Measurements from ENCODE around the gene CLCF1. TPM values are rescaled to one million over a fixed set of nuclear protein-coding genes. Genes with fewer than 3 reads are reported as not detected.

CLCF1 gene
- polyA plus RNA-seq (2012; rRNA removed), result 27.0 and 27.7 TPM in 2 replicates
- 13.3 and 17.5 TPM in 2 replicates for polyA plus RNA-seq (2012; cell fraction: cytosol; rRNA removed)
- polyA plus RNA-seq (2012; cell fraction: nucleus; rRNA removed), result 61.9 and 75.9 TPM in 2 replicates

- Histone ChIP-seq H3K36me3 (replicated peaks in 1 of 2; ENCODE audit: control insufficient read depth in 1 of 2, insufficient read depth in 2 of 2, low read length in 1 of 2) (no peaks in the 10 kb centered on the region), H3K9me2 (no peaks in the 10 kb centered on the region), H3F3A (replicated peaks; ENCODE audit: insufficient read depth) (peaks cover 22% of the 10 kb centered on the region), H3K4me1 (ENCODE audit: control insufficient read depth in 1 of 2, insufficient read depth in 2 of 2, low read depth in 1 of 2, low read length in 1 of 2) (peaks cover 33 to 41% of the 10 kb centered on the region in 2 experiments; a peak in 3 of 4 replicates), H3K9ac (peak within 1 kb of the TSS; percentile 100), H3K27ac (ENCODE audit: low read depth in 2 of 2, low read length in 1 of 2) (peak within 1 kb of the TSS; percentile 67 to 96), H3K4me2 (peak within 1 kb of the TSS; percentile 77), H2AFZ (ENCODE audit: low read depth) (no peak within 1 kb of the TSS), H3K4me3 (ENCODE audit: low read depth in 2 of 2, low read length in 1 of 2) (peak within 1 kb of the TSS; percentile 61 to 83), H3K27me3 (ENCODE audit: insufficient read depth) (no peaks in the 10 kb centered on the region), H4K20me1 (ENCODE audit: insufficient read depth) (peaks cover 37% of the 10 kb centered on the region), H3K79me2 (ENCODE audit: insufficient read depth) (peaks cover 52% of the 10 kb centered on the region), H3K9me3 (no peaks in the 10 kb centered on the region)
- DNase-seq, result peak; percentile 90
- TF ChIP-seq POLR2AphosphoS5 (IDR thresholded peaks at IDR 0.05; ENCODE audit: low read depth, low read length) (0 out of 2 replicates have a peak, but pooled peaks have one; percentile 1), TCF12 (IDR thresholded peaks at IDR 0.05) (no peak)
- POLR2A ChIA-PET, result interaction anchor here (0.6 to 1.4 kb wide), 4 partner anchors 16 to 257 kb away, joined by 3 to 5 read pairs (median 3); partner anchors contain the start of genes PPP1CA and RAD9A
- CTCF ChIA-PET, result interaction anchor here (0.9 to 19.7 kb wide), 9 partner anchors 9 to 111 kb away, joined by 3 to 955 read pairs (median 5); partner anchors contain the start of genes POLD4 and RAD9A
- 3% methylated on average over 27 of the region's 76 CpGs for WGBS (ENCODE audit: low lambda C conversion rate)
Observed at GRCh38 chr11:67372993-67373647, at the start of gene CLCF1. Gene CLCF1 (minus strand): TSS chr11:67373598. CDS start chr11:67373539, 59 bp downstream.

- no peaks in the 10 kb centered on the region for H3K9me3 ChIP-seq
- TF ChIP-seq YY1 (IDR thresholded peaks at IDR 0.05; ENCODE audit: low read depth) (no peak), GATA2 (CRISPR knock-in tag; IDR thresholded peaks at IDR 0.05) (no peak), FOXJ3 (CRISPR knock-in tag; IDR thresholded peaks at IDR 0.05) (no peak), TEAD4 (IDR thresholded peaks at IDR 0.05; ENCODE audit: borderline replicate concordance, insufficient read depth) (no peak), EZH2phosphoT487 (IDR thresholded peaks at IDR 0.05; ENCODE audit: borderline replicate concordance, low read depth) (no peak), SMC3 (IDR thresholded peaks at IDR 0.05; ENCODE audit: low read depth, low read length) (no peak), GABPA (IDR thresholded peaks at IDR 0.05; ENCODE audit: low read depth) (no peak), ELF1 (IDR thresholded peaks at IDR 0.05) (no peak)
- H3K9ac ChIP-seq, result no peak overlapping the region
- H3K4me2 ChIP-seq, result no peak overlapping the region
- no peak for DNase-seq
- no peaks in the 10 kb centered on the region for H3K79me2 ChIP-seq (ENCODE audit: insufficient read depth)
- no peaks in the 10 kb centered on the region for H3K27me3 ChIP-seq (ENCODE audit: insufficient read depth)
- H3K4me1 ChIP-seq (ENCODE audit: control insufficient read depth in 1 of 2, insufficient read depth in 2 of 2, low read depth in 1 of 2, low read length in 1 of 2), result peaks cover 5 to 8% of the 10 kb centered on the region in 2 experiments; a peak in 2 of 4 replicates
- no peaks in the 10 kb centered on the region for H3K36me3 ChIP-seq (replicated peaks in 1 of 2; ENCODE audit: control insufficient read depth in 1 of 2, insufficient read depth in 2 of 2, low read length in 1 of 2)
- H2AFZ ChIP-seq (ENCODE audit: low read depth), result no peak overlapping the region
- H3K9me2 ChIP-seq, result no peaks in the 10 kb centered on the region
- no peak overlapping the region for H3K27ac ChIP-seq (ENCODE audit: low read depth in 2 of 2, low read length in 1 of 2)
- ChIA-PET POLR2A (interaction anchor here (1.4 kb wide), 1 partner anchor 21 kb away, joined by 4 read pairs; the partner anchor contains the start of gene PPP1CA), CTCF (interaction anchor here (1.0 to 1.2 kb wide), 3 partner anchors 21 to 40 kb away, joined by 3 to 6 read pairs (median 4); partner anchors contain the start of genes PPP1CA and RAD9A)
- no peaks in the 10 kb centered on the region for H4K20me1 ChIP-seq (ENCODE audit: insufficient read depth)
- no peak overlapping the region for H3K4me3 ChIP-seq (ENCODE audit: low read depth in 2 of 2, low read length in 1 of 2)
- 94% methylated on average over 6 of the region's 6 CpGs for WGBS (ENCODE audit: low lambda C conversion rate)
- H3F3A ChIP-seq (replicated peaks; ENCODE audit: insufficient read depth), result no peaks in the 10 kb centered on the region
Observed at GRCh38 chr11:67422891-67423290, 49.5 kb upstream of the CLCF1 start.
